Islet precursor cell (in vitro differentiated cells): Measurements from ENCODE around the gene BLZF1.
"Not testable (repeated sequence)": the region's sequence is repeated elsewhere in the genome, so short reads cannot be mapped to it uniquely, and the experiment has no call there.

ENCODE experiments used
- DNase-seq: peaks from one replicate; pipeline ENCODE4 v3.0.0-alpha.2; 2018

The BLZF1 gene

GRCh38 chr1:169361281-169361680 is 6.7 kb upstream of the BLZF1 start:
- no peak for DNase-seq

DNA sequence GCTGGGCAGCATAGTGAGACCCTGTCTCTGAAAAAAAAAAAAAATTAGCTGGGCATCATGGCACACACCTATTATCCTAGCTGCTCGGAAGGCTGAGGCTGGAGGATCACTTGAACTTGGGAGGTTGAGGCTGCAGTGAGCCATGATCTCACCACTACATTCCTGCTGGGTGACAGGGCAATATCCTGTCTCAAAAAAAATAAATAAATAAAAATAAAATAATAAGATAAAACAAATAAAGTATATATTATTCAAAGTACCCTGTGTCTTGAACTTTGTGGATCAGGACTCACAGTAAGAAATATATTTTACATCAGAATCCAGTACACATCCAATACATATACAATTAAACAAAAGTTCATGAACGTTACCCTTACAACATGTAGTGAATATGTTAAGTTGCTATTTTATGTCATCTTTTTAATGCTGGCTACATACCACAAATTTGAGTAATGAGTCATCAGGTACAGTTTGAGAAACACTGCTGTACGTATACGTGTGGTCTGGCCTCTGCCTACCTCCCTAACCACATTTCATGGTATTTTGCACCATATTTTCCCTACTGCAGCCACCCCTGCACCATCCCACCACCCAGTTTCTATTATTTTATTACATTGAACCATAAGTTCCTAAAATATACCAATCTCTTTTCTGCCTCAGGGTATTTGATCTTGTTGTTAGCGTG is 4.8 kb upstream of the BLZF1 start:
- no peak for DNase-seq

GRCh38 chr1:169364948-169365347 is 3.0 kb upstream of the BLZF1 start:
- DNase-seq, result no peak

- DNase-seq, result no peak
Measured at GRCh38 chr1:169367096-169367685, 804 bp upstream of the BLZF1 start.

GRCh38 chr1:169368406-169368769 is 393 bp downstream of the BLZF1 start:
- DNase-seq, result peak; percentile 55

GRCh38 chr1:169371404-169371803 is 3.4 kb downstream of the BLZF1 start:
- no peak for DNase-seq

GRCh38 chr1:169381162-169381561 is 13.2 kb downstream of the BLZF1 start:
- no peak for DNase-seq

DNA sequence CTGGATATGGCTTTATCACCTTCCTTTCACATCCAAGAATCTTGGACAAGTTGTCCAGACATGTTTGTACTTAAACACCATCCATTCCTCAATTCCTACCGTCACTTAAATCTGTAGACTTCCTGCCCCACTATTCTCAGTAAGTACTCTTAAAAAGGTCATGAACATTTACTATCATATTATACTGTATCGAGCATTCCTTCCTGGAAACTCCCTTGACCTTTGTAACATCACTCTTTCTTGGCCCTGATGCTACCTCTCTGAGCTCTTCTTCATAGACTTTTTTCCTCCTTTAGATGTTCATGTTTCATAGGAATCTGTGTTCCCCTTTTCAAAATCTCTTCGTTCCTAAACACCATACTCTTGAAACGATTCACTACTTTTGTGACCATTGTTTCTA is 15.5 kb downstream of the BLZF1 start:
- no peak for DNase-seq

DNA sequence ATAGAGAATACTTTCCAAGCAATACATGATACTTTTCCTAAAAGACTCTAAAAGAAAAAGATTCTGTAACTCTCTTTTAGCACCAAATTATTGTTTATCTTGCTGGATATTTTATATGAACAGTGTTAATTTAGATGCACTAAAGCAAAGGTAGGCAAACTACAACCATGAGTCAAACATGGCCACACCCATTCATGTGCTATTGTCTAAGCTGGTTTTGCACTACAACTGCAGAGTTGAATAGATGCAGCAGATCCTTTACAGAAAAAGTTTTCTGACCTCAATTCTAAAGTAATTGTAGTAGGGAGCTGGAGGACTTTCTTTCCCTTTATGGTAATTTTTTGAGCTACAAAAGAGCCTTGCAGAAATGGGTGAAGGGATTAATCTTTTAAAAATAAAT is 19.4 kb downstream of the BLZF1 start:
- DNase-seq, result no peak

GRCh38 chr1:169390303-169390702 is 22.3 kb downstream of the BLZF1 start:
- DNase-seq, result no peak

DNA sequence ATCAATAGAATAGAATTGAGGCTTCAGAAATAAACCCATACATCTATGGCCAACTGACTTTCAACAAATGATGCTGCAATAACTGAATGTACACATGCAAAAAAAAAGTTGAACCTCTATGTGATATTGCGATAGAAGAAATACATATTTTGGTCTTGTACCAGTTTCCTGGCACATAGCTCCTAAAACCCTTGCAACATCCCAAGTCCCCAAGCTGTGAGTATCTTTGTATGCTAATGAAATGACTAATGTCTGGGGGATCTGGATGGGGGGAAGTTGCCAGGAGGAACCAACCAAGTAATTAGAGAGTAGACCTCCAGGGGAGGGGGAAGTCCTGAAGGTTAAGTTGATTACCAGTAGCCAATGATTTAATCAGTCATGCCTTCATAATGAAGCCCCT is 24.4 kb downstream of the BLZF1 start:
- DNase-seq, result no peak

- no peak for DNase-seq
Measured at GRCh38 chr1:169395955-169396354, 28.0 kb downstream of the BLZF1 start.

DNA sequence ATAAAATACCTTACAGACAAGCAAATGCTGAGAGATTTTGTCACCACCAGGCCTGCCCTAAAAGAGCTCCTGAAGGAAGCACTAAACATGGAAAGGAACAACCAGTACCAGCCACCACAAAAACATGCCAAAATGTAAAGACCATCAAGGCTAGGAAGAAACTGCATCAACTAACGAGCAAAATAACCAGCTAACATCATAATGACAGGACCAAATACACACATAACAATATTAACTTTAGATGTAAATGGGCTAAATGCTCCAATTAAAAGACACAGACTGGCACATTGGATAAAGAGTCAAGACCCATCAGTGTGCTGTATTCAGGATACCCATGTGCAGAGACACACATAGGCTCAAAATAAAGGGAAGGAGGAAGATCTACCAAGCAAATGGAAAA is 34.6 kb downstream of the BLZF1 start:
- not testable (repeated sequence) for DNase-seq

DNA sequence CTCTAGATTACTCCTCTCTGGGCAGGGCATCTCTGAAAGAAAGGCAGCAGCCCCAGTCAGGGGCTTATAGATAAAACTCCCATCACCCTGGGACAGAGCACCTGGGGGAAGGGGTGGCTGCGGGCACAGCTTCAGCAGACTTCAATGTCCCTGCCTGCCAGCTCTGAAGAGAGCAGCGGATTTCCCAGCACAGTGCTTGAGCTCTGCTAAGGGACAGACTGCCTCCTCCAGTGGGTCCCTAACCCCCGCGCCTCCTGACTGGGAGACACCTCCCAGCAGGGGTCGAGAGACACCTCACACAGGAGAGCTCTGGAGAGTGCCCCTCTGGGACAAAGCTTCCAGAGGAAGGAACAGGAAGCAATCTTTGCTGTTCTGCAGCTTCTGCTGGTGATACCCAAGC is 40.3 kb downstream of the BLZF1 start:
- not testable (repeated sequence) for DNase-seq

GRCh38 chr1:169414952-169415351 is 47.0 kb downstream of the BLZF1 start:
- no peak for DNase-seq

- DNase-seq, result no peak
Measured at GRCh38 chr1:169421309-169421708, 53.3 kb downstream of the BLZF1 start.

GRCh38 chr1:169426174-169426705 is 58.2 kb downstream of the BLZF1 start:
- DNase-seq, result no peak

DNA sequence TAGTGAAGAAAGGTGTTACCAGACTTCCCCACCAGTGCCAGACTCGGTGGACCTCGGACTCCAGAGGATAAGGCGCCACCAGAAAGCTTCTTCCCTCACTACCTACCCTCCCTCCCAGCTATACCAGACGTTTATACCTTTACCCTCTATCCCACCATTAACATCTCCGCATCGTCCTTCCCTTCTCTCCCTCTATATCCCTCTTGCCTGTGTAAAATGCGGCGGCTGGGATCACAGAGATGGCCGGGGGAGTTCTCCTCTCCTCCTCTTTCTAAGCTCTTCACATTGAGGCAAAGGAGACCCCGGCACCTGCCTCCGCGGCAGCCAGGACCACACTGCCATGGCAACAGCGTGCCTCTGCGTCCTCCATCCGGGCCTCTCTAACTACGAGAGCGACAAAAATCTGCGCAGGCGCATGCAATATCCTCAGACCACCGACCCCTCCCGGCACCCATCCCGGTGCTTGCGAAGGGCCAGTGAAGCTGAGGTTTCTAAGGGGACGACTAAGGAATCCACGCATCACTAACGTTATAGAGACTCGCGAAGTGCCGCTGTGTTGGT is 59.2 kb downstream of the BLZF1 start, which contains the start of gene CCDC181:
Gene CCDC181 (minus strand): TSS at position 394 of the 561 bp plus-strand sequence. CDS start 2,547 bp downstream, outside the sequence.
- peak; percentile 92 for DNase-seq
